ENCODE results near the gene SLIT1.

SLIT1 gene

GRCh38 chr10:96992721-96993120 is 193.0 kb downstream of the SLIT1 start:
- no peak for DNase-seq

DNA sequence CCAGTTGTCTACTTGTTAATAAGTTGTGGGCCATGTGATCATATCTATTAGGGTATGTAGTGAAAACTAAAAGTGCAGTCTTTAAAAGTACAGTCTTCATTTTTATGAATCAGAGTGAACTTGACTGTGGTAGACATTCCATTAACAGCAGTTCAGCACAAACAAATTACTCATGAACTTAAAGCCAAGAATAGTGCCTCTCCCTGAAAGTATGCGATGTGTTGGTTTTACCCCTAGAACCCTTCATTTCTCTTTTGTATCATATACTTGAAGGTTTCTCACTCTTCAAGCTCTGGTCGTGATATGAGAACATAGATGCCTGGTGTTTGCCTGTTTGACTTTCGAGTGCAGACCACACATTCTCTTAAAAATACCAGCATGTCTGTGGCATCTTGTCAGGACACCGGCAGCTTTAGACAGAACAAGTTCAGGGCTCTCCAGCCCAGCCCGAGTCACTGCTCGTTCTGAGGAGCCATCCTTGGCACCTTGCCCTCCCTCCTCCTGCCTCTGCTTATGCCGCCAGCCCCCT is 194.4 kb downstream of the SLIT1 start:
- no peak for DNase-seq

GRCh38 chr10:96988426-96988825 is 197.3 kb downstream of the SLIT1 start:
- no peak for DNase-seq

GRCh38 chr10:96987842-96988175 is 197.9 kb downstream of the SLIT1 start:
- DNase-seq = no peak

DNA sequence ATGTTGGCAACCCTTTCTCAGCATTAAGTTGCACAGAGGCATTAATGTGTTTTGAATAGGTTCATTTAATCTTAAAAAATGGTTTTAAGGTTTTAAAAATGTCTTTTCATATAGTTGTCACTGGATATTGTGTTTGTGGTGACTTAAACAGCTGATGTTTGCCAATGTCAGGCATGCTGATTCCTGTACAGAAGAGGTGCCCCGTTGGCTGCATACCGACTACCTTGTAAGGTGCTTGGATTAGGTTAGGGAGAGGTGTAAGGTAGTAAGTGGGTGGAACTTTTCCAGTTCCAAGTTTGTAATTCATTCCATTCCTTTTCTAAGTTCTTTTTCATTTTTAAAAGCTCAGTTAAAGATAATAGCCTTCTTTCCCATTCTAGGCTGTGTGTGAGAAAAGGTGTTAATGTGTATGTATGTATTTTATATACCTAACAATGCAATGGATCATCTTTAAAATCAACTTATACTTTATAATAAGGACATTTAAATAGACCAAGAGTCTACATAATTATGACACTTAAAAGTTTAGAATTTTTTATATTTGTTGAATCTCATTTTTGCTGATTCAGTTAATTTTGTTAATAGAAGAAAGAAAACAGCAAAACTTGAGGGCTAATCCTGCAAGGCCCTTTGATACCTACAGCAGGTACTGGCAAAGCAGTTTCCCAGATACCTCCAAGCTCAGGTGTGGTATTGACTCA is 198.5 kb downstream of the SLIT1 start:
- no peak for DNase-seq

DNA sequence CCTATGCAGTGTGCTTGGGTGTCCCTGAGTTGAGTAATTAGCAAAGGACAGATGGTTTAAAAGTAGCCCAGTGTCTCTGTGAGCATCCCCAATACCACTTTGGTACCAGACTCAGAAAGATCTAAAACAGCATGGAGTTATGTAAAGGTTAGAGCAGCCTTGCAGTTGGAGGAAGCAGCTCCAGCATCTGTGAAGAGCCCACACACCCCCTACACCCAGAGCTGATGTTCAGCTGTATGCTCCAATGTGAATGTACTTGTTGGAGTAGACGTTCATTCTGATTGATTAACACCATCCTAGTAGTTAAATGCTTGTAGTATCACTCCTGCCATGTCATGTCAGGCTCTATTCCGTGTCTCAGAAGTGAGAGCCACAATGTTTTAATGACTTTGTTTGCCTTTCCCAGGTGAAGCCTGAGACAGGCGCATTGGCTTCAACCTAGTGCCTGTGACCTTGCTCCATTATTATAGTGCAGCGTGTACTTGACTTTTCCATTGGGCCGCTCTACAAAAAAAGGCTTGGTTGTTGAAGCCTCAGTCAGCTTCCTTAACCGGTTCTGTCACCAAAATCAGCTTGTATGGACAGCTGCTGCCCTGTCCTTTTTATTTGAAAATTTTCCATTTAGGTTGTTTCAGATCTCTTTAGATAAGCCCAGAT is 199.4 kb downstream of the SLIT1 start:
- no peak for DNase-seq

DNA sequence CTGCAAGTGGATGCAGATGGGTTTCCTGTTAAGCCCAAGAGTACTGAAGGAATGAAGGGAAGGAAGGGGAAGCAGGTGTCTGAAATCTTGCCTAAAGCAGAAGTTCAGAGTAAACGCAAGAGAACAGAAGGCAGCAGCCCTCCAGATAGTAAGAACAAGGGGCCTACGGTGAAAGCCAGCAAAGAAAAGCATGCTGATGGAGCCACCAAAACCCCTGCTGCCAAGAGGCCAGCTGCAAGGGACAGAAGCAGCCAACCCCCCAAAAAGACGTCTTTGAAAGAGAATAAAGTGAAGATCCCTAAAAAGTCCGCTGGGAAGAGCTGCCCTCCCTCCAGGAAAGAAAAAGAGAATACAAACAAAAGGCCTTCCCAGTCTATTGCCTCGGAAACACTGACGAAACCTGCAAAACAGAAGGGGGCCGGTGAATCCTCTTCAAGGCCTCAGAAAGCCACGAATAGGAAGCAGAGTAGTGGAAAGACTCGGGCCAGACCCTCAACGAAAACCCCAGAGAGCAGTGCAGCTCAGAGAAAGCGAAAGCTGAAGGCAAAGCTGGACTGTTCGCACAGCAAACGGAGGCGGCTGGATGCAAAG is 201.1 kb downstream of the SLIT1 start:
- no peak for DNase-seq

GRCh38 chr10:96982149-96982930 is 203.4 kb downstream of the SLIT1 start:
- DNase-seq = no peak

GRCh38 chr10:96978621-96979154 is 207.1 kb downstream of the SLIT1 start:
- no peak for DNase-seq

DNA sequence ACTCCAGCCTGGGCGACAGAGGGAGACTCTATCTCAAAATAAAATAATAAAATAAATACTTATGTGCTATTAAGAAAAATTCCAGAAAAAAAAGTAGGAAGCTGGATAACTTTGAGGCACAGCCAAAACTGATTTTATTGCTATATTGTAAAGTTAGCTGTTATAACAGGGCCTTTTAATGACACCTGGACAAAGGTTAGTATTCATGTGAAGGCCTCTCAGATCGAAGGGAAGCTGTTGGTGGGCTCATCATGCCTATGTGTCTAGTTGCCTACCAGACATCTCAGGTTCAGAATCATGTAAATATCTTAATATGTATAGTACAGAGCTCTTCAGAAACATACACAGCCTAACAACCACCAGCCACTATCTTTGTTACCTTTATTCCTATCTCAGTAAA is 210.6 kb downstream of the SLIT1 start:
- DNase-seq = no peak

DNA sequence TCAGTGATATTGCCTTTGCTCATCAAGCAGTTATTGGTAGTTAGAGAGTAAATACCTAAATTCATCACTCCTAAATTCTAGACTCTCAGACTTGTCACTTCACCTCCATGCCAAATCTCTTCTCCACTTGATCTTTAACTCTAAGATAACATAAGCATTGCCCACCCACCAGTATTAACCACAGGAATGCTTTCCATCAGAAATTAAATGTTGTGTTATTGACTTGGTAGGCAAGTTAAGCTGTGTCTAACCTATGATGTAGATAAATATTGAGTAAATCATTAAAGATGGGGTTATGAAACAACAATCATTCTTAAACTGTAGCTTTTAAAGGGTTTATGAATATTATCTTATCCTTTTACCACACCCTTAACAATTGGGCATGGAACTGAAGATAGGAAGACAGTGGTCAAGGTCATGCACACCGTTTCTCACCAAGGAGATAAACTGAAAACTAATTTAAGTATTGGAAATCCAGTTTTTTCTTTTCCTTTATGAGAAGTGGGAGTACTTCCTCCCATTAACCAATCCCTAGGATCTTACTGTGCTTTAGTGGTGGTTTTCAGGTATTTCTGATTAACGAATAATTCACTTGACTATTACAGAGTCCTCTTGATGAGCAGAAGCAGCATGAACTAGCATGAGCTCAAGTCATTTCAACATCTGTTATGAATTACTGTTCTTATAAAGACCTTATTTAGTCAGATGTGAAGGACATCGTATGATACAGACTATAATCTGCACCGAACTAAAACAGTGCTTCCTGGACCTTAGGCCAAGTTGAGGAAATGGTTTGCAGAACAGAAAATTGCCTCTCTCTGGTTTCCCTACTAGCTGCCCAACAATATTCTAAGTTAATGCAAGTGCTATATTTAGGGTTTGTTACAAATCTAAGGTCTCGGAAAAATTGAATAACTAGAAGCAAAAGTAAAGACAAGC is 211.7 kb downstream of the SLIT1 start:
- DNase-seq = no peak

DNA sequence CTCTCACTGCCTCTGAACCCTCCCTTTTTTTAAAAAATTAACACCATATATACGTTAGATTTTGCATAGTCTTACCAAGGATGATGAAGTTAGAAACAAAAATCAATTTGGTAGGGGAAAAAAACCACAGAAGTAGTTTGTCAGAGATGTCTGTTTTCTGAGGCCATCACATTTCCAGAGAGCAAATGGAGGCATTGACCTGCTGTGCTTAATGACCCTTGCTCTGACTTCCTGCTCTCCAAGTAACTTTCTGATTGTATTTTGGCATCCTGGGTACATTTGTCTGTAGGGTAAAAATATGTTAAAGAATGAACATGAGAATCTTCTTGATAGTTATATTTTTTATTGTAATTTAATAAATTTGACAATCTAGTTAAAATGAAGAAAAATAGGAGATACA is 213.5 kb downstream of the SLIT1 start:
- no peak for DNase-seq

- no peak for DNase-seq
Observed at GRCh38 chr10:96971324-96971723, 214.4 kb downstream of the SLIT1 start.

GRCh38 chr10:96968682-96969423 is 216.9 kb downstream of the SLIT1 start:
- DNase-seq = no peak

GRCh38 chr10:96967847-96968246 is 217.9 kb downstream of the SLIT1 start:
- DNase-seq = no peak

GRCh38 chr10:96964131-96964530 is 221.6 kb downstream of the SLIT1 start:
- DNase-seq = no peak

GRCh38 chr10:96960872-96961271 is 224.9 kb downstream of the SLIT1 start:
- DNase-seq = no peak

DNA sequence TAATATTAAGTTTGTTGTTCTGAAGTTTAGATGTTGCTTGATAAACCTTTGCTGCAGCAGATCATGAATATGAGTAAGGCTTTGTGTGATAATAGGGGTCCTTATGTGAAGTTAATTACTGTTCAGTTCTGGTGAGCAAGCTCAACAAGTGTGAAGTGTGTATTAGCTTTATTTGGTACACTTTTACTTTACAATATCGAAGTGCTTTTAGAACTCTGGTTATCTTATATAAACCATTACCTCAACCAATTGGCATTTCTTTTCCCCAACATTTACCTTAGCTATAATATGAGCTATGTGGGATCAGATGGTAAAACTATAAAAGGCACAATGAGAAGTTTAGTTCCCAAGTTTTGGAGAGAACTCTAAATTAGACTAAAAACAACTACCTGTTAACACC is 226.0 kb downstream of the SLIT1 start:
- DNase-seq = no peak

GRCh38 chr10:96958071-96958470 is 227.7 kb downstream of the SLIT1 start:
- DNase-seq = no peak

- peak; percentile 1 for DNase-seq
Observed at GRCh38 chr10:96955794-96956193, 230.0 kb downstream of the SLIT1 start.

- no peak for DNase-seq
Observed at GRCh38 chr10:96951954-96952353, 233.8 kb downstream of the SLIT1 start.

Data from NCI-H1694 (cell line).